ENCODE measurements around the gene PRSS22.

The PRSS22 gene

DNA sequence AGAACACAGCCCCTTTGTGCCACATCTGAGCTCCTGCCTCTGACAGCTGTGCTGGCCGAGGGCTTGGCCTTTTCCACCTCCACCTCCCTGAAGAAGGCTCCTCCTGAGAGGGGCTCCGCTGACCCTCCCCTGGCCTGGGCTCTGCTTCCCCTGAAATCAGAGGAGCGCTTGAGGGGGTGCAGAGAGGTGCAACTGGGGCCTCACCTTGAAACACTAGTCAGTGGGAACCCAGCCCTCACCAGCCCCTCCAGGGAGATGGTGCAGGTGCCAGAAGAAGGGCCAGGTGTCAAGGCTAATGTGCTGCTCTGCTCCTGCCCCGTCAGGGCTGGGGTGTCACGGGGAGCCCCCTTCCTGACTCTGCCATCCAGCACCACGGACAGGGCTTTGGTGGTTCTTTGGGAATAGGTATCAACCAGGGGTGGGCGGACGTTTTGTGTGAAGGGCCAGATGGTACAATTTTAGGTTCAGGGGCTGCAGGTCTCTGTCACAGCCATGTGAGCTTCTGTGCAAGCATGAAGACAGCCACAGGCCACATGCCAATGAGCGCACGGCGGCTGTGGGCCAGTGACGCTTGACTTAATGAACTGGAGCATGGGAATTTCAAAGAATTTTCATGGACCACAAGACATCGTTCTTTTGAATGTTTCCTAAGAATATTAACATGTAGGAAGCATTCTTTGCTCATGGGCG is 30.0 kb downstream of the PRSS22 start:
- DNase-seq: no peak

- DNase-seq: no peak
These were observed 30.6 kb downstream of the PRSS22 start for GRCh38 chr16:2827374-2827791.

DNA sequence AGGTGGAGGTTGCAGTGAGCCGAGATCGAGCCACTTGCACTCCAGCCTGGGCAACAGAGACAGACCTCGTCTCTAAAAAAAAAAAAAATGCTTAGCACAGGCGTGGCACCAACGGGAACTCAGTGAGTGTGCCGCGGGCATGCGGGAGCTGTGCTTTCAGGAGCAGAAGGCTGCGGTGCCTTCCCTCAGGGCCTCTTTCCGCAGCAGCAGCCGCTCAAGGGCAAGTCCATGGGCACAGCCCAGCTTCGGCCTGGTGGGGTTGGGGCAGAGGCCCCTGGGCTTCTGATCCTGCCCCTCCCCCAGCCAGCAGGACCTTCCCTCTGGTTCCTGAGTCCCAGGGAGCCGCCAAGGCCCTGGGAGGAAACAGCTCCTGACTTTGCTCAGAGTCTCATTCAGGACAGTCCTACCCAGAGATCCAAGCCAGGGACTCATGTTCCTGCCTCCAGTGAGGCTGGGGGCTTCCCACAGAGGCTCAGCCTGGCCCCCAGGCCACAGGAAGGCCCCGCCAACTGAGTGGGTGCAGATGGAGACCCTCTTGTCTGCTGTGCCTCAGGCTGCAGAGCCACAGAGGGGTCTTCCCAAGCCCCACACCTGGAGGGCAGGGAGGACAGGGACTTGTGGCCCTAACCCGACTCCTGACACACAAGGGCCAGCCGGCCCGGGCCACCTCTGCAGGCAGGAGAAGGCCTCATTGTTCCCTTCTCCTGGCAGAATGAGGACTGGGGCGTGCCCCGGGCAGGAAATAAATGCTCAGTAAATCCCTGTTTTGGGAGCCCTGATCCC is 31.2 kb downstream of the PRSS22 start:
- no peak for DNase-seq

GRCh38 chr16:2825906-2826305 is 32.1 kb downstream of the PRSS22 start:
- no peak for DNase-seq

GRCh38 chr16:2825049-2825742 is 32.8 kb downstream of the PRSS22 start:
- DNase-seq: no peak

GRCh38 chr16:2824626-2825025 is 33.3 kb downstream of the PRSS22 start:
- DNase-seq: no peak

- DNase-seq: no peak
These were observed 35.5 kb downstream of the PRSS22 start for GRCh38 chr16:2822496-2822895.

- DNase-seq: no peak
These were observed 35.8 kb downstream of the PRSS22 start for GRCh38 chr16:2822158-2822495.

DNA sequence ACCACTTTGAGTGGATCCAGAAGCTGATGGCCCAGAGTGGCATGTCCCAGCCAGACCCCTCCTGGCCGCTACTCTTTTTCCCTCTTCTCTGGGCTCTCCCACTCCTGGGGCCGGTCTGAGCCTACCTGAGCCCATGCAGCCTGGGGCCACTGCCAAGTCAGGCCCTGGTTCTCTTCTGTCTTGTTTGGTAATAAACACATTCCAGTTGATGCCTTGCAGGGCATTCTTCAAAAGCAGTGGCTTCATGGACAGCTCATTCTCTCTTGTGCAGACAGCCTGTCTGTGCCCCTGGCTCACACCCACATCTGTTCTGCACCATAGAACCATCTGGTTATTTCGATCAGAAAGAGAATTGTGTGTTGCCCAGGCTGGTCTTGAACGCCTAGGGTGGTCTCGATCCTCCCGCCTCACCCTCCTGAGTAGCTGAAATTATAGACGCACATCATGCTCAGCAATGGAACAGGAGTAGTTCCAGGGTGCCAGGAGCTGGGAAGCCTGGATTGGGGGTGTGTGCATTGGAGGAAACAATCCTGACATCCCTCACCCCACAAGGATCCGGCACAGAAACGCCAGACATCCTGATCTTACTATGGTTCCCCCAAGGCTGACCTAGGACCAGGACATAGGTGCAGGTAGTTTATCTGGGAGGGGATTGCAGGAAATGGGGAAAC is 36.3 kb downstream of the PRSS22 start:
- no peak for DNase-seq

DNA sequence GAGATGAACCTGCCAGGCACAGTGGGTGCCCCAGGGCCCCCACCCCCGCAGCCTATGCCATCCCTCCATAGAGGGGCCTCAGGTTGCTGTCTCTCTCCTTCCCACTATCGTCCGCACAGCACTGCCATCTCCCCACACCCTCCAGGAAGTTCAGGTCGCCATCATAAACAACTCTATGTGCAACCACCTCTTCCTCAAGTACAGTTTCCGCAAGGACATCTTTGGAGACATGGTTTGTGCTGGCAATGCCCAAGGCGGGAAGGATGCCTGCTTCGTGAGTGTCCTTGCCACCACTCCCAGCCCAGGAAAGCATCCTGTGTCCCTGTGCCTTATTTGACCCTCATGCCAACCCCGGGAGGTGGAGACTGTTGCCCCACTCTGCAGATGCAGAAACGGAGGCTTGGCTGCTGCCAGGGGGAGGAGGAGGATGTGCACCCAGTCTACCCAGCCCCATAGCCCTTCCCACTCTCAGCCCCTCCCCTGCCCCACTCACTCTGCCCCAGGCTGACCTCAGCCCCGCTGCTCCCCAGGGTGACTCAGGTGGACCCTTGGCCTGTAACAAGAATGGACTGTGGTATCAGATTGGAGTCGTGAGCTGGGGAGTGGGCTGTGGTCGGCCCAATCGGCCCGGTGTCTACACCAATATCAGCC is 37.0 kb downstream of the PRSS22 start:
- DNase-seq: no peak

DNA sequence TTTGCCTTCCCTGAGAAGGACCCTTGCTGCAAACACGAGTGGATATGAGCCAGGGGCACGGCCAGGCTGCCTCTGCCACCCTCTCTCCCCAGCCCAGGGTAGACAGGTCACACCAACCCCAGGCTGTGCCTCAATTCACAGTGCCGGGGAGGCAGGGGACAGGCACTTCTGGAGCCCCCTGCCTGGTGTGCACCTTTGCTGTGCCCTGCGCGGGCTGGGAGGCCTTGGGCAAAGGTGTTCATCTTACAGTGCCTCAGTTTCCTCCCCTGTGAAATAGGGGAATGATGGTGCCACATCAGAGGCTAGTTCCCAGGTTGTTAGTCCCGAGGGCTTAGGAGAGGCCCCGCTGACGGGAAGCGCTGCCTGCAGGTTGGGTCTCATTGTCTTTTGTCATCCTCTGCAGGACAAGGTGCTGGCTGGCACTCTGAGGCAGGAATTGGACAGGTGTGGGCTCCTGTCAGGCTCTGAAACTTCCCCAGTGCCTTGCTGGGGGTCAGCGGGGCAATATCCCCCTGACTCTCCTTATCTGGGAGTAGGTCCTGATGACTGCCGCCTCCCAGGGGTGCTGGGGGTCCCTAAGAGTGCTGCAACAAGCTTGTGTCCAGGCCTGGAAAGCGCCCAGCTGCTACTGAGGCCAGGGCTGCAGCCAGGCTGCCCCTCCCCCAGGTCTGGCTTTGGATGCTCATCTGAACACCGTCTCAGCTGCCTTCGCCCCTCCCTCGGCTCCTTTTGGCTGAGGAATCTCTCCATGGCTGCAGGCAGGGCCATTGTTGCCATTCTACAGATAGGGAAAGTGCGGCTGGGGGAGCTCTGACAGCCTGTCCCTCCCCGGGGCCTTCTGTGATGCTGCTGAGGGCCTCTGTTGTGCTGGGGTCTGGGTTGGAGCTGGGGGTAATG is 37.8 kb downstream of the PRSS22 start:
- no peak for DNase-seq

DNA sequence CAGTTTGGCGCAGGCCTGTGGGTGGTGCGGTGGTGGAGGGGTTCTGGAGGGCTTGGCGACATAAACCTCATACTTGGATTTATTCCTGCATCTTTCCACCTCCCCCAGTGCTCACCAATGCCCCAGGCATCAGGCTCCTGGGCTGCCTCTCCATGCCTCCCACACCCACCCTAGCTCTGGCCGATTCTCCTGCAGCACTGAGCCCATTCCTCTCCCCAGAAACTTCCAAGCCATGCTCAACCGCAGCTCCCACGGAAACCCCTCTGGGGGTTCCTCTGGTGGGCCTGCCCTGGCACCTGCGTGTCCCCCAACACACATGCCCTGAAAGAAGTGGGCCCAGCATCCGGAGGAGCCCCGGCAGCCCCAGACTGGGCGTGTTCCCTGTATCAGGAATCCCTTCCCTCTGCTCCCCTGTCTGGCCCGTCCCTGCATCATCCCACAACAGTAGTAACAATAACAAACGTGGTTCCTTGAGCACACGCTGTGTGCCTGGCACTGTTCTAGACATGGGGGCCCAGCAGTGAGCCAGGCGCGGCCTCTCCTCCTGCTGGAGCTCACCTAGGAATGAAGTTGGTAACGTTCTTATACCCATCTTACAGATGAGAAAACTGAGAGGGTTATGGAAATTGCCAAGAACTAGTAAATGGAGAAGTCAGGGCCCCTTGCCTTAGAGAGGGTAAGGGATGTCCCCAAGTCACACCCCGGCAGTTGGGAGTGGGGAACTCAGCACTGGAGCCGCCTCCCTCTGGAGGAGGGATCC is 38.6 kb downstream of the PRSS22 start:
- no peak for DNase-seq

DNA sequence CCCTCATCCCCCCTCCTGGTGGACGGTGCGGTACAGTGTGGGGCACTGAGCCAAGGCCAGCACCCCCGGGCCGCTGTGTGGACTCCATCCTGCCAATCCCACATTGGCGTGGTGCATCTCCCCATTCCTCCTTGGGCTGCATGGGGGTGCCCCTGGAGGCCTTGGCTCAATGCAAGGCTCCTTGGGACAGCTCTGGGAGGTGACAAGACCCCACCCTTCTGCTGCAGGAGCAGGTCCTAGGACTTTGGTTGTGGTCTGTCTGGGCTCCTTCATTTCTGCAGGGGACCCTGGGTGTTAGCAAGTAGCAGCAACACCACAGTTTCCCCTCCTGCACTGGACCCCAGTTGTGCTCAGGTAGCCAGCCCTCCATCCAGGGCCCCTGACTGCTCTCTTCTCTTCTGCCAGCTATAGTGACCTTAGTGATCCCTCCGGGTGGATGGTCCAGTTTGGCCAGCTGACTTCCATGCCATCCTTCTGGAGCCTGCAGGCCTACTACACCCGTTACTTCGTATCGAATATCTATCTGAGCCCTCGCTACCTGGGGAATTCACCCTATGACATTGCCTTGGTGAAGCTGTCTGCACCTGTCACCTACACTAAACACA is 39.6 kb downstream of the PRSS22 start:
- DNase-seq: no peak

GRCh38 chr16:2817340-2818271 is 40.4 kb downstream of the PRSS22 start:
- peak in 1 of 2 experiments; percentile 28 for DNase-seq

GRCh38 chr16:2816751-2817339 is 41.1 kb downstream of the PRSS22 start, which contains the start of gene PRSS21:
PRSS21 (plus strand) TSS chr16:2817237; CDS start chr16:2817269, 32 bp downstream.
- peak in 1 of 2 experiments; percentile 37 for DNase-seq

DNA sequence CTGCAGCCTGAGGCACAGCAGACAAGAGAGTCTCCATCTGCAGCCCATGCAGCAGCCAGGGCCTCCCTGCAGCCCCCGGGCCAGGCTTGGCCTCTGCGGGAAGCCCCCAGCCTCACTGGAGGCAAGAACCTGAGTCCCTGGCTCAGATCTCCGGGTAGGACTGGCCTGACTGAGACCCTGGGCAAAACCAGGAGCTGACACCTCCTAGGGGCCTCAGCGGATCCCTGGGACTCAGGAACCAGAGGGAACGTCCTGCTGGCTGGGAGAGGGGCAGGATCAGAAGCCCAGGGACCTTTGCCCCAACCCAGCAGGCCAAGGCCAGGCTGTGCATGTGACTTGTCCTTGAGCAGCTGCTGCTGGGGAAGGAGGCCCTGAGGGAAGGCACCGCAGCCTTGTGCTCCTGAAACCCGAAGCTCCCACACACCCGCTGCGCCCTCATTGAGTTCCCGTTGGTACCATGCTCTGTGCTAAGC is 42.6 kb downstream of the PRSS22 start:
- no peak for DNase-seq

- no peak for DNase-seq
These were observed 43.2 kb downstream of the PRSS22 start for GRCh38 chr16:2814551-2815298.

- DNase-seq: no peak
These were observed 44.2 kb downstream of the PRSS22 start for GRCh38 chr16:2813771-2814221.

Data from stimulated activated CD4-positive, alpha-beta T cell treated with anti-CD3 and anti-CD28 coated beads, Interleukin-4, amount 100 ng/mL, for 4 hours (primary cell).